GM19099 (cell line): ENCODE measurements around the gene RXYLT1.

Source experiments
- POLR2A ChIP-seq: IDR thresholded peaks from 3 replicates; pipeline ENCODE4 v1.6.1; 2011; ENCODE audit warnings: low read depth; ENCODE audit not compliant: insufficient read length; ENCODE audit errors: extremely low read depth

Gene RXYLT1

GRCh38 chr12:63802012-63802608, 22.4 kb downstream of the RXYLT1 start:
- TF ChIP-seq POLR2A, result no peak

DNA sequence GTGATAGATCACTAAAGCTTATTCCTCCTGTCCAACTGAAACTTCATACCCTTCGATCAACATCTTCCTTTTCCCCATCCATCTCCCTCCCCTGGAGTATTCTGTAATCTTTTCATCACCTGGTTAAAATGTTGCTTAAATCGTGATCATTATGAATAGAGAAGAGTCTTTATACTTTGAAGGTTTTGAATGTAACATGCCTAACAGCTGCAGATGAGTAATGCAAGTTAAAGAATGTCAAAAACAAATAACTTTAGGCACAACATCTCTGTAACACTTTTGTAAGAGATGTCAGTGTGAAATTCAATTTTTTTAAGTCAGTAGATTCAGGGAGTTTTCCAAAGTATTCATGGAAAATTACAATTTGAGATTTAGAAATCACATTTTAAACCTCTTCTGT, 25.0 kb downstream of the RXYLT1 start:
- TF ChIP-seq POLR2A, result no peak

DNA sequence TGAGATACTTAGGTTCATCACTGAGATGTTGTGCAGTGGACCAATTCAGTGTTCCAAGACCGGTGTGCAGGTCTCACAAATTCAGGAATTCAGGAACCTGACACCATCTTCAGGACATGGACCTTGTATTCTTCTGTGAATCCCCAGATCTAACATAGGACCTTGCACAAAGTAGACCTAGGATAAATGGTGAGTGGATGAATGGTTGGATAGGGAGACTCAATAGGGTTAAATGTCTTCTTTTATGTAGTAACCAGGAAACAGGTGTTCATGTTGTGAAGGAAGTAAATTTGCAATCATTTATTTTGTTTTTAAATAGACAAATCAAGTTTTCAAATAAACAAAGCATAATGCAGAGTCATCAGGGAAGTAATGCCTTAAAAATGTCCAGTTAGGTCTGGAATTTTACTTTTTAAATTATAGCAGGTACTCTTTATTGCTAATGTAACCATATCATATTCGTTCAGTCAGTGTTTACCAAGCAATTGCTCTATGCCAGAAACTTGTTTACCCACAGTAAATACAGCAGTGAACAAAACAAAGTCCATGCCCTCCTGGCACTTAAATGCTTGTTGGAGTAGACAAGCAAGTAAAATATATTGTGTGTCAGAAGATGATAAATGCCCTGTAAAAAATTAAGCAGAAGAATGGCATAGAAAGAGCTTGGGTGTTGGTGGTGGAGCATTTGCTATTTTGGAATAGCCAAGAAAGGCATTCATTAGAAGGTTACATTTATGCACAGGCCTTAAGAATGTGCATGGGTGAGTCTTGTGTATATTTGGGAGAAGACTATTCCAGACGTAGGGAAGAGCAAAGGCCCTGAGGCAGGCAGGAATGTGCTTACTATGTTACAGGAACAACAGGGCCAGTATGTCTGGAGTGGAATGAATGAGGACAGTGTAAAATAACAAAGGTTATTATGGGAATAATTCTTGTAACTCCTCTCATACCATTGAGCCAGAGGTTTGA, 26.3 kb downstream of the RXYLT1 start:
- no peak for TF ChIP-seq POLR2A

- no peak for TF ChIP-seq POLR2A
These were observed 28.9 kb downstream of the RXYLT1 start for GRCh38 chr12:63808631-63809030.

DNA sequence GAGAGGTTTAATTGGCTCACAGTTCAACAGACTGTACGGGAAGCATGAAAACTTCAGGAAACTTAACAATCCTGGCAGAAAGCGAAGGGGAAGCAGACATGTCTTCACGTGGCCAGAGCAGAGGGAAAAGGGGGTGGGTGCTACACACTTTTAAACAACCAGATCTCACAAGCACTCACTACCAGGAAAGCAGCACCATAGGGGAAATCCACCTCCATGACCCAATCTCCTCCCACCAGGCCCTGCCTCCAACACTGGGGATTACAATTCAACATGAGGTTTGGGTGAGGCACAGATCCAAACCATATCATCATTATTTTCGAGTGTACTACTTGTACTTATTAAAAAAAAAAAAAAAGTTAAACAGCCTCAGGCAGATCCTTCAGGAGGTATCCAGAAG, 29.9 kb downstream of the RXYLT1 start:
- no peak for TF ChIP-seq POLR2A

GRCh38 chr12:63811334-63811733, 31.6 kb downstream of the RXYLT1 start:
- TF ChIP-seq POLR2A, result no peak

GRCh38 chr12:63811755-63812154, 32.0 kb downstream of the RXYLT1 start:
- no peak for TF ChIP-seq POLR2A

DNA sequence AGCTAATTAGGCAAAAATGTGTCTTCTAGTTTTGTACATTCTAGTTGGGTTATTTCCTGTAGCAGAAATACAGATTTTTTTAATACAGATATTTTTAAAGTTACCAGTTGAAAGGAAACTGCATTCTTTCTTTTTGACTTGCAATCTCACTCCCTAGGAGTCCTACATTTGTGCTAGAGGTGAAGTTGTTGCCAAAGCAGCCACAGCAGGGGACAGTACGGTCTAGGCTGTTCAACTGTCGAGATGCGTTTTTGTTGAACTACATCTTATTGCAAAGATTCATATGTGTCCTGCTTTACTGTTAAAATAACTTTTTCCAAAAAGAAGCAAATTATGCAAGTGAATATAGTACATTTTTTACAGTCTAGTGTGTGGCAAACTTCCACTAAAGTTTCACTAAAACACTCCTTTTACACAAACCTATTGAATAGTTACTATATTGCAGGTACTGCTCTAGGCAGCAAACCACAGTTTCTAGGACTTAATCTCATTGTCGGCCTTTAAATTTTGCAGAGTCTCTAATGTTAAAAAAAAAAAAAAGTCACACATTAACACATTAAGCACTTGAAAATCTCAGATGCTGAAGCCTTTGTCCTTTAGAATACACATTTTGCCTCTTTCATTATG, 34.5 kb downstream of the RXYLT1 start:
- no peak for TF ChIP-seq POLR2A

DNA sequence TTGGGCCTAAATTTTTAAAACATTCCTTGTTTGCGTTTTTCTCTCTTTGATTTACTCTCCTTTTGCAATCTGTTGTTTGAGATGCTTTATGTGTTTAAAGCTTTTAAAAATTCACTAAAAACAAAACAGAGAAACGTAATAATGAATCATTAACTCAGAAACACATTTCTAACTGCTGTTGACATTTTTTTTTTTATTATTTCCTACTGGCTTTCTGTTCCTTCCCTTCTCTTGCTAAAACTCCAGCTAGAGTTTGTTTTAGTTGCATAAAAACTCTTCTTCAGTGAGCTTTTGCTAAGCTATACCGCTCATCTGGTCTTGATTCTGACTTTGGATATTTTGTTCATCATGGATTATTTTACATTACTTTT, 35.8 kb downstream of the RXYLT1 start:
- no peak for TF ChIP-seq POLR2A

GRCh38 chr12:63816031-63816430, 36.3 kb downstream of the RXYLT1 start:
- TF ChIP-seq POLR2A, result no peak

DNA sequence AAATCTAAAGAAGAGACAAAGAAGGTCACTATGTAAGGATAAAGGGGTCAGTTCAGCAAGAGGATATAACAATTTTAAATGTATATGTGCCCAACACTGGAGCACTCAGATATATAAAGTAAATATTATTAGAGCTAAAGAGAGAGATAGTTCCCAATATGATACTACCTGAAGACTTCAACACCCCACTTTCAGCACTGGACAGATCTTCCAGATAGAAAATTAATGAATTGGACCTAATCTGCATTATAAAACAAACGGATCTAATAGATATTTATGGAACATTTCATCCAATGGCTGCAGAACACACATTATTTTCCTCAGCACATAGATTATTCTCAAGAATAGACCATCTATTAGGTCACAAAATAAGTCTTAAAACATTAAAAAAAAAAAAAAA, 40.7 kb downstream of the RXYLT1 start:
- TF ChIP-seq POLR2A, result no peak

- TF ChIP-seq POLR2A, result no peak
These were observed 42.1 kb downstream of the RXYLT1 start for GRCh38 chr12:63821781-63822251.

- no peak for TF ChIP-seq POLR2A
These were observed 42.6 kb downstream of the RXYLT1 start for GRCh38 chr12:63822352-63822751.

DNA sequence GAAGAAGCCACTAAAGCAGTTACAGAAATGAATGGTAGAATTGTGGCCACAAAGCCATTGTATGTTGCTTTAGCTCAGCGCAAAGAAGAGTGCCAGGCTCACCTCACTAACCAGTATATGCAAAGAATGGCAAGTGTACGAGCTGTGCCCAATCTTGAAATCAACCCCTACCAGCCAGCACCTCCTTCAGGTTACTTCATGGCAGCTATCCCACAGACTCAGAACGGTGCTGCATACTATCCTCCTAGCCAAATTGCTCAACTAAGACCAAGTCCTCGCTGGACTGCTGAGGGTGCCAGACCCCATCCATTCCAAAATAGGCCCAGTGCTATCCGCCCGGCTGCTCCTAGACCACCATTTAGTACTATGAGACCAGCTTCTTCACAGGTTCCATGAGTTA, 43.3 kb downstream of the RXYLT1 start:
- no peak for TF ChIP-seq POLR2A

DNA sequence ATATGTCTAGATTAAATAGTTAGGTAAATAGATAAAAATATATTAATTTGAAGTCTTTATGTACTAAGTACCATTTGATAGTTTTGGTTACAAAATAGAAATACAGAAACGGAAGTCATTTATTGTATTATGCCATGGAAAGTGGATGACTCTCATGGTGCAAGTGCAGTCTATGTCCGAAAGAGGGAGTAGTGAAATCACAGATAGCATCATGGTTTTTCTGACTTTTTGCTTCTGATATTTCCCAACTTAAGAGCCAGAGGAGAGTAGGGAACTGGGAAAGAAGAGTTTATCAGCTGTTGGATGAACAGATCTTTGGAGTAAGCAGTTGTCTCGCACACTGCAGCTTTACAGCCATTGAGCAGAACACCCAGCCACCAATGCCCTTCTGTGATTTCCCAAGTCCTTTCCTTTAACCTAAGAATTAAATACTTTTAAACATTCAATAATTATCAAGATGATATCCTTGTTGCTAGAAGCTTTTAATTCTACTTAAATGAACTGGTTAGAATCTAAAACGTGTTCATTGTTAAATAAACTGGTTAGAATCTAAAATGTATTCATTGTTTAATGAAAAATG, 46.4 kb downstream of the RXYLT1 start:
- TF ChIP-seq POLR2A, result no peak
